Tibial artery (tissue), 4 donors: ENCODE results near the gene LRRTM4.

Source experiments
- DNase-seq, 2 donors: peaks; one replicate each; pipeline ENCODE4 v3.0.0-alpha.2; 2019
- H3K27ac ChIP-seq, 2 donors: fragments of 200-600 bp; sonication (generic) in 1 of 2; 1 replicate in 1 of 2; 2 replicates in 1 of 2; pipeline ENCODE4 v1.5.1; 2018 to 2019; ENCODE audit warnings: mild to moderate bottlenecking in 1 of 2
- H3K27me3 ChIP-seq, 2 donors: fragments of 200-600 bp; sonication (generic) in 1 of 2; one replicate each; pipeline versions ENCODE4 v1.5.1 to v1.6.0; 2016 to 2019
- H3K36me3 ChIP-seq, 3 donors: fragments of 200-600 bp; sonication (generic) in 2 of 3; one replicate each; pipeline ENCODE4 v1.5.1; 2016 to 2019; ENCODE audit warnings: mild to moderate bottlenecking in 2 of 3
- H3K4me1 ChIP-seq, 4 donors: fragments of 200-600 bp; sonication (generic) in 2 of 4; 1 replicate in 3 of 4; 2 replicates in 1 of 4; pipeline ENCODE4 v1.5.1; 2016 to 2019
- H3K4me3 ChIP-seq, 2 donors: fragments of 200-600 bp; sonication (generic) in 1 of 2; 1 replicate in 1 of 2; 2 replicates in 1 of 2; pipeline ENCODE4 v1.5.1; 2018 to 2019; ENCODE audit warnings: mild to moderate bottlenecking in 2 of 2
- H3K9me3 ChIP-seq, 3 donors: fragments of 200-600 bp; sonication (generic) in 1 of 3; one replicate each; pipeline ENCODE4 v1.5.1; 2016 to 2019
- intact Hi-C: fragments of 100-400 bp; cut with DNase I; formaldehyde crosslinking; loops from one replicate; pipeline ENCODE4 v1.15.0; 2023; ENCODE audit warnings: low total_unique reads
- TF ChIP-seq, protein P1 (sequence below), 2 experiments: fragments of 200-600 bp in 1 of 2; fragments of 450-650 bp in 1 of 2; IDR thresholded peaks; one replicate each; pipeline ENCODE4 v1.5.1; 2017 to 2019; ENCODE audit warnings: antibody characterized with exemption in 2 of 2, mild to moderate bottlenecking in 1 of 2, moderate library complexity in 1 of 2

LRRTM4 gene

DNA sequence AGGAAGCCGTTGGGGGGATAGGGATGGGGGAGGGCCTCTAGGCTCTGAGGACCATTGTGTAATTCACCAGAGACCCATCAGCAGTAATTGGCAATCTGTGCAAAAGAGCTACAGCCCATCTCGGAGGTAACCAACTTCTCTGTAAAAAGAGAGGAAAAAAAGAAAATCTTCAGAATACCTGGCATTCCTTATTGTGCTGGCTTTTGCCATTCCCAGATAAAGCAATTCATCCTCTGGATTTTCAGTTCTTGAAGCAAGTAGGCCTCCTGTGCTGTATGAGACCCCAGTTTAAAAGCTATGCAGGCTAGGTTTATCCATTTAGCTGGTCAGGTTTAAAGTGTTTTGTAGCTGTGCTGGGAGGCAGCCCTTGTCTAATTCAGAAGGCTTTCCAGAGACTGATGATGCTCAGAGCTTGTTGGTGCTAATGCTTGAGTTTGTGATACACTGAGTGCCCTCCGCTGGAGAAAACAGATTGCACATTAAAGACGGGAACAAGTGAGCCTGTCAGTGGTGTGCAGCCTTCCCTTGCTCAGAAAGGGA, at the start of gene LRRTM4:
LRRTM4 (minus strand) TSS at position 446 of the 540 bp plus-strand sequence.
- H3K4me3 ChIP-seq = no peak within 1 kb of the TSS

DNA sequence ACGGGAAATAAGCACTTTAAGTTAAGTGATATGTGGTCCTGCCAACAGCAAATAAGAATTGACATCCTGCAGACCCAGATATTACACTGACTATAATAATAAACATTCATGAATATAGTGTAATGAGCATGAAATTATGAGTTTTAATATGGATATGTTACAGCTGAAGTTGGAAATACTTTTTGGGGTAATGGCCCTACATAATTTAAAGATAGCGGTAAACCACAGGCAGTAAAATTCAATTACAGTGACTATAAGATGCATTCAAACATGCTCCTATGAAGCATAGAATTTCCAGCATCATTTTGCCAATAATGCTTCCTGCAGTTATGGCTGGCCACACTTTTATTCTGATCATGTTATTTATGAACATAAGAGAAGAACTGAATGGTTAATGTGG, 49.4 kb upstream of the LRRTM4 start:
- Histone ChIP-seq H3K36me3 (no peaks in the 10 kb centered on the region), H3K9me3 (no peaks in the 10 kb centered on the region), H3K27me3 (no peaks in the 10 kb centered on the region), H3K4me3 (no peak overlapping the region), H3K27ac (no peak overlapping the region), H3K4me1 (no peaks in the 10 kb centered on the region)
- TF ChIP-seq, protein P1, sequence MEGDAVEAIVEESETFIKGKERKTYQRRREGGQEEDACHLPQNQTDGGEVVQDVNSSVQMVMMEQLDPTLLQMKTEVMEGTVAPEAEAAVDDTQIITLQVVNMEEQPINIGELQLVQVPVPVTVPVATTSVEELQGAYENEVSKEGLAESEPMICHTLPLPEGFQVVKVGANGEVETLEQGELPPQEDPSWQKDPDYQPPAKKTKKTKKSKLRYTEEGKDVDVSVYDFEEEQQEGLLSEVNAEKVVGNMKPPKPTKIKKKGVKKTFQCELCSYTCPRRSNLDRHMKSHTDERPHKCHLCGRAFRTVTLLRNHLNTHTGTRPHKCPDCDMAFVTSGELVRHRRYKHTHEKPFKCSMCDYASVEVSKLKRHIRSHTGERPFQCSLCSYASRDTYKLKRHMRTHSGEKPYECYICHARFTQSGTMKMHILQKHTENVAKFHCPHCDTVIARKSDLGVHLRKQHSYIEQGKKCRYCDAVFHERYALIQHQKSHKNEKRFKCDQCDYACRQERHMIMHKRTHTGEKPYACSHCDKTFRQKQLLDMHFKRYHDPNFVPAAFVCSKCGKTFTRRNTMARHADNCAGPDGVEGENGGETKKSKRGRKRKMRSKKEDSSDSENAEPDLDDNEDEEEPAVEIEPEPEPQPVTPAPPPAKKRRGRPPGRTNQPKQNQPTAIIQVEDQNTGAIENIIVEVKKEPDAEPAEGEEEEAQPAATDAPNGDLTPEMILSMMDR (IDR thresholded peaks at IDR 0.05) = no peak
- no peak for DNase-seq
- intact Hi-C loops = no loop called here

More for the DNA sequence above, at the start of gene LRRTM4:
- Histone ChIP-seq H3K4me1 (no peaks in the 10 kb centered on the region), H3K27ac (no peak within 1 kb of the TSS), H3K9me3 (no peaks in the 10 kb centered on the region), H3K36me3 (no peaks in the 10 kb centered on the region), H3K27me3 (no peaks in the 10 kb centered on the region)
- DNase-seq = peak in 1 of 2 donors; percentile 19
- intact Hi-C loops = no loop called here
- TF ChIP-seq, protein P1 (IDR thresholded peaks at IDR 0.05) = no peak

DNA sequence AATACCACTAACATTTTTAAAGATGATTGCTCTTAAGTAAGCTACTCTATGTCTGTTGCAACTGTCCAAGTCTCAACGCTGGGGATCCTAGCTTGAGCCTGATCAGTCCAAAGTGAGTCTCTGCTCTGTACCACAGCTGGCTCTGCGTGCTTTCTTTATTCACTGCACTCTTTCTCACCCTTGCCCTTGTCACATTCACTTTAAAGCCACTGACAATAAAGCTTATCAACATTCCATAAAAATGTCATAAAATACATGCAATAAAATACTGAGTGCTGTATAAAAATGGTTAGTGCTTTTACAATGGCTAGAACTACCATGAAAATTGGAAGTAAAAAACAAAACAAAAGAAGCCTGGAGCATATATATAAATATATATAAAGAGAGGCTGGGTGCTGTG, 45.5 kb upstream of the LRRTM4 start:
- H3K36me3 ChIP-seq = no peaks in the 10 kb centered on the region
- TF ChIP-seq, protein P1 (IDR thresholded peaks at IDR 0.05) = no peak
- no peaks in the 10 kb centered on the region for H3K27me3 ChIP-seq
- intact Hi-C loops = no loop called here
- no peak for DNase-seq
- H3K9me3 ChIP-seq = no peaks in the 10 kb centered on the region
- no peaks in the 10 kb centered on the region for H3K4me1 ChIP-seq
- no peak overlapping the region for H3K27ac ChIP-seq
- H3K4me3 ChIP-seq = no peak overlapping the region

DNA sequence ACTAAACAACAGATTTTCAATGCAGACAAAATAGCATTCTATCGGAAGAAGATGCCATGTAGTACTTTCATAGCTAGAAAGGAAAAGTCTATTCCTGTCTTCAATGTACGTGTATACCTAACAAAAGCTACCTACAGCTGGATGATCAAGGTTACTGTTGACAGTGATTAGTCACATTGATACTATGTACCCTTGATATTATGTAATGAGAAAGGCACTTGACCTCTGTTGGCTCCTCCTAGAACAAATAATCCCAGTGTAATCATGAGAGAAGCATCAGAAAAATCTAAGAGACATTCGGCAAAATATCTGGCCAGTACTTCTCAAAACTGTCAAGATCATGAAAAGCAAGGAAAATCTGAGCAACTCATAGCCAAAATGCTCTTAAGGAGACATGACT, 44.4 kb upstream of the LRRTM4 start:
- TF ChIP-seq, protein P1 (IDR thresholded peaks at IDR 0.05) = no peak
- Histone ChIP-seq H3K27me3 (no peaks in the 10 kb centered on the region), H3K9me3 (no peaks in the 10 kb centered on the region), H3K4me1 (no peaks in the 10 kb centered on the region), H3K4me3 (no peak overlapping the region), H3K27ac (no peak overlapping the region), H3K36me3 (no peaks in the 10 kb centered on the region)
- intact Hi-C loops = no loop called here
- no peak for DNase-seq

DNA sequence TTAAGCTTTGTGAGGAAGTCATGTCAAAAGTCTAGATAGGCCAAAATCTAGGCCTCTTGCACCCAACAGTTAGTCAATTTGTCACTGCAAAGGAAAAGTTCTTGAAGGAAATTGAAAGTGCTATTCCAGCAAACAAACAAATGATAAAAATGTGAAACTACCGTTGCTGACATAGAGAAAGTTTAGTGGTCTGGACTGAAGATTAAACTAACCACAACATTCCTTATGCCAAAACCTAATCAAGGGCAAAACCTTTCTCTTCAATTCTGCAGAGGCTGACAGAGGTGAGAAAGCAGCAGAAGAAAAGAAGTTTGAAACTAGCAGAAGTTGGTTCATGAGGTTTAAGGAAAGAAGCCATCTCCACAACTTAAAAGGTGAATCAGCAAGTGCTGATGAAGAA, 44.0 kb upstream of the LRRTM4 start:
- no peak for DNase-seq
- no peaks in the 10 kb centered on the region for H3K36me3 ChIP-seq
- no peaks in the 10 kb centered on the region for H3K9me3 ChIP-seq
- no peaks in the 10 kb centered on the region for H3K27me3 ChIP-seq
- intact Hi-C loops = no loop called here
- TF ChIP-seq, protein P1 (IDR thresholded peaks at IDR 0.05) = no peak
- H3K27ac ChIP-seq = no peak overlapping the region
- H3K4me1 ChIP-seq = no peaks in the 10 kb centered on the region
- H3K4me3 ChIP-seq = no peak overlapping the region

DNA sequence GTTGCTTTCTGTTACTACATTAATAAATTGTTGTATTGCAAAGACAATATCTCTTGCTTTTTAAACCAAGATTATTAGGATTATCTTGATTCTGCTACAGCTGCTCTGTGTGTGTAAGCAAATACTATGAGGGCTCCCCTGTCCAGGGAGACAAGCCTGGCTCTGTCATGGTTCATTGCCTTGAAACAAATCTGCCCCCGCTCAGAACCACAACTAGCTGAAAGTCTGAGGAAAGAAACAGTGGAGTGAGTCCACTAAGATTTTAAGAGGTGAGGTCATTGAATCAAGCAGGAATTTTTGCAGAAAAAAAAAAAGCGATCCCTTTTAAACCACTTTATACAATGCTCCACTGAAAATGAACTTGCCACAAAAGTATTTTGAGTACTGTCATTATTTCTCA, 30.8 kb upstream of the LRRTM4 start:
- Histone ChIP-seq H3K4me3 (no peak overlapping the region), H3K27me3 (no peaks in the 10 kb centered on the region), H3K9me3 (no peaks in the 10 kb centered on the region), H3K27ac (no peak overlapping the region), H3K4me1 (no peaks in the 10 kb centered on the region), H3K36me3 (no peaks in the 10 kb centered on the region)
- TF ChIP-seq, protein P1 (IDR thresholded peaks at IDR 0.05) = no peak
- DNase-seq = no peak
- intact Hi-C loops = no loop called here
